Activated CD4-positive, alpha-beta memory T cell treated with anti-CD3 and anti-CD28 coated beads, Interleukin-2, amount 10 ng/mL, durations not matched to agents 7 days and 5 days (primary cell): Measurements from ENCODE around the gene LEPR. TPM values are rescaled to one million over a fixed set of nuclear protein-coding genes. Genes with fewer than 3 reads are reported as not detected.

ENCODE experiments used
- CTCF ChIA-PET: fragments of 350-600 bp; sonication (Branson Sonifier 250); formaldehyde crosslinking; loops from one replicate; lab custom pipeline; 2021; ENCODE audit warnings: antibody characterized with exemption, inconsistent platforms; lab: Charles Lee
- POLR2A ChIA-PET: fragments of 350-600 bp; sonication (Branson Sonifier 250); formaldehyde crosslinking; loops from one replicate; lab custom pipeline; 2021; ENCODE audit warnings: antibody characterized with exemption; lab: Charles Lee
- DNase-seq: peaks from one replicate; pipeline ENCODE4 v3.0.0-alpha.2; 2020
- H3K27ac Mint-ChIP-seq: one replicate; pipeline ENCODE4 v1.8.0; 2021; ENCODE audit warnings: mild to moderate bottlenecking, mixed read lengths
- H3K27me3 Mint-ChIP-seq: one replicate; pipeline ENCODE4 v1.8.0; 2021; ENCODE audit warnings: mixed read lengths
- H3K36me3 Mint-ChIP-seq: one replicate; pipeline ENCODE4 v1.8.0; 2021; ENCODE audit warnings: low read depth, mixed read lengths
- H3K4me1 Mint-ChIP-seq: one replicate; pipeline ENCODE4 v1.8.0; 2021; ENCODE audit warnings: mixed read lengths
- H3K4me3 Mint-ChIP-seq: one replicate; pipeline ENCODE4 v1.8.0; 2021; ENCODE audit warnings: mild to moderate bottlenecking, mixed read lengths
- H3K9me3 Mint-ChIP-seq: one replicate; pipeline ENCODE4 v1.8.0; 2021; ENCODE audit warnings: mixed read lengths
- total RNA-seq, 2 experiments: library from RNA; stranded (reverse); gene quantifications; one replicate each; pipeline ENCODE4 v1.2.3, GENCODE V29; 2021

The LEPR gene
- total RNA-seq, 2 experiments from 2014 or later, result 3.7 to 4.2 TPM

DNA sequence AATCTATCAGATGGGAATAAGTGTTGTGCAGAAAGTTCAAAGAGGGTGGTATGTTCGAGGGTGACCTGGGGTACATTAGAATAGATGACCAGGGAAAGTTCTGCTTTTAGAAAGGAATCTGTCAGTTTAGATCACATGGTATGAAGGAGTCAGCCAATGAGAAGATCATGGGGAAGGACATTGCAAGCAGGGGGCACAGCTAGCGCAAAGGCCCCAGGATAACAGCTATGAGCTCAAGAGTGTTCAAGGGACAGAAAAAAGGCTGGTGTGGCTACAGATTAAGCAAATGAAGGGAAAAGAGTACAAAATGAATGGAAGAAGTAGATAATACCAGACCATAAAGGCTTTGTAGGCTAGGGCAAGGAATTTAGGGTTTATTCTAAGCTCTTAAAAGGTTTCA is 8.6 kb downstream of the LEPR start:
- peaks cover 55% of the 10 kb centered on the region for H3K36me3 Mint-ChIP-seq
- ChIA-PET POLR2A (interaction anchor here (0.7 to 0.9 kb wide), 2 partner anchors 9 to 200 kb away, joined by 3 read pairs; partner anchors contain the start of genes LEPR and LEPROT), CTCF (interaction anchor here (0.6 to 5.4 kb wide), 7 partner anchors 9 to 259 kb away, joined by 3 to 27 read pairs (median 5); partner anchors contain the start of genes LEPR and LEPROT)
- no peak overlapping the region for H3K27ac Mint-ChIP-seq
- H3K27me3 Mint-ChIP-seq, result no peaks in the 10 kb centered on the region
- DNase-seq, result no peak
- no peaks in the 10 kb centered on the region for H3K9me3 Mint-ChIP-seq
- H3K4me1 Mint-ChIP-seq, result peaks cover 52% of the 10 kb centered on the region
- H3K4me3 Mint-ChIP-seq, result no peak overlapping the region

GRCh38 chr1:65429806-65430205 is 9.3 kb downstream of the LEPR start:
- no peak overlapping the region for H3K4me3 Mint-ChIP-seq
- POLR2A ChIA-PET, result interaction anchor here (0.7 kb wide), 1 partner anchor 10 kb away, joined by 3 read pairs; the partner anchor contains the start of genes LEPR and LEPROT
- H3K4me1 Mint-ChIP-seq, result peaks cover 45% of the 10 kb centered on the region
- no peaks in the 10 kb centered on the region for H3K27me3 Mint-ChIP-seq
- peak overlapping the region; percentile 15 for H3K27ac Mint-ChIP-seq
- peaks cover 48% of the 10 kb centered on the region for H3K36me3 Mint-ChIP-seq
- CTCF ChIA-PET, result interaction anchor here (0.6 to 5.4 kb wide), 8 partner anchors 8 to 363 kb away, joined by 3 to 27 read pairs (median 5); partner anchors contain the start of genes LEPR, LEPROT and PDE4B
- H3K9me3 Mint-ChIP-seq, result no peaks in the 10 kb centered on the region
- DNase-seq, result no peak

GRCh38 chr1:65431111-65431705 is 10.7 kb downstream of the LEPR start:
- peaks cover 35% of the 10 kb centered on the region for H3K36me3 Mint-ChIP-seq
- POLR2A ChIA-PET, result interaction anchor here (1.2 kb wide), 1 partner anchor 27 kb away, joined by 4 read pairs; no protein-coding TSS in a partner anchor
- H3K27me3 Mint-ChIP-seq, result no peaks in the 10 kb centered on the region
- no peak overlapping the region for H3K4me3 Mint-ChIP-seq
- H3K4me1 Mint-ChIP-seq, result peaks cover 40% of the 10 kb centered on the region
- CTCF ChIA-PET, result interaction anchor here (0.5 to 5.4 kb wide), 16 partner anchors 9 to 1015 kb away, joined by 3 to 27 read pairs (median 3); partner anchors contain the start of genes LEPR and LEPROT
- DNase-seq, result no peak
- H3K9me3 Mint-ChIP-seq, result no peaks in the 10 kb centered on the region
- no peak overlapping the region for H3K27ac Mint-ChIP-seq

GRCh38 chr1:65432918-65433317 is 12.4 kb downstream of the LEPR start:
- no peak for DNase-seq
- CTCF ChIA-PET, result interaction anchor here (5.4 kb wide), 1 partner anchor 27 kb away, joined by 27 read pairs; no protein-coding TSS in a partner anchor
- Mint-ChIP-seq H3K4me1 (peaks cover 45% of the 10 kb centered on the region), H3K4me3 (no peak overlapping the region), H3K27me3 (no peaks in the 10 kb centered on the region), H3K36me3 (peaks cover 31% of the 10 kb centered on the region), H3K9me3 (no peaks in the 10 kb centered on the region), H3K27ac (no peak overlapping the region)
- POLR2A ChIA-PET, result no interaction called here

- H3K27me3 Mint-ChIP-seq, result no peaks in the 10 kb centered on the region
- H3K4me1 Mint-ChIP-seq, result peaks cover 41% of the 10 kb centered on the region
- H3K27ac Mint-ChIP-seq, result no peak overlapping the region
- POLR2A ChIA-PET, result no interaction called here
- H3K4me3 Mint-ChIP-seq, result no peak overlapping the region
- DNase-seq, result no peak
- H3K36me3 Mint-ChIP-seq, result peaks cover 25% of the 10 kb centered on the region
- CTCF ChIA-PET, result interaction anchor here (5.4 kb wide), 1 partner anchor 25 kb away, joined by 27 read pairs; no protein-coding TSS in a partner anchor
- H3K9me3 Mint-ChIP-seq, result no peaks in the 10 kb centered on the region
Measured at GRCh38 chr1:65434255-65434654, 13.8 kb downstream of the LEPR start.

DNA sequence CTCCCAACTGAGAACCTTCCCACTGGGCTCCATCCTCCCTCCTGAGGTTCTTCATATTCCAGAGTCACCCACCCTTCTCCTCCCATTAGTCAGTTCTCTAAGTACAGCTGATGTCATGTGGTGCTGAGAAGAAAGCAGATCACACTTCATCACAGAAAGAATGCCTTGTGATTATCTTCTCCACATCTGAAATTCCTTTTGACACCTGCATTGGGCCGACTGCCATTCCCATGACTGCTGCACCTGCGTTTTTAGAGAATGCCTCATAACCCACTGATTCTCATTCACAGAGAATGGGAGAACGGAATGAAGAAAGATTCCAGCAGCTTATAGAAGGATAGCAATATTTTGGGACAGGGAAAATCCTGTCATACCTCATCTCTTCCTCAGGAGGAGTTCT is 14.3 kb downstream of the LEPR start:
- Mint-ChIP-seq H3K4me1 (peaks cover 39% of the 10 kb centered on the region), H3K9me3 (no peaks in the 10 kb centered on the region), H3K27me3 (no peaks in the 10 kb centered on the region), H3K27ac (no peak overlapping the region), H3K36me3 (peaks cover 23% of the 10 kb centered on the region), H3K4me3 (no peak overlapping the region)
- ChIA-PET CTCF (no interaction called here), POLR2A (no interaction called here)
- no peak for DNase-seq

GRCh38 chr1:65435987-65436386 is 15.5 kb downstream of the LEPR start:
- Mint-ChIP-seq H3K4me3 (no peak overlapping the region), H3K36me3 (peaks cover 14% of the 10 kb centered on the region), H3K27ac (no peak overlapping the region), H3K9me3 (no peaks in the 10 kb centered on the region), H3K4me1 (peaks cover 28% of the 10 kb centered on the region), H3K27me3 (no peaks in the 10 kb centered on the region)
- no peak for DNase-seq
- POLR2A ChIA-PET, result interaction anchor here (0.7 to 1.1 kb wide), 3 partner anchors 14 to 158 kb away, joined by 3 to 4 read pairs (median 3); partner anchors contain the start of genes LEPR and LEPROT
- CTCF ChIA-PET, result interaction anchor here (1.6 kb wide), 1 partner anchor 23 kb away, joined by 7 read pairs; no protein-coding TSS in a partner anchor

- ChIA-PET CTCF (interaction anchor here (1.2 kb wide), 1 partner anchor 8 kb away, joined by 5 read pairs; no protein-coding TSS in a partner anchor), POLR2A (interaction anchor here (0.6 kb wide), 1 partner anchor 409 kb away, joined by 3 read pairs; no protein-coding TSS in a partner anchor)
- no peaks in the 10 kb centered on the region for H3K9me3 Mint-ChIP-seq
- no peak overlapping the region for H3K4me3 Mint-ChIP-seq
- H3K36me3 Mint-ChIP-seq, result peaks cover 9% of the 10 kb centered on the region
- H3K27me3 Mint-ChIP-seq, result no peaks in the 10 kb centered on the region
- DNase-seq, result no peak
- peaks cover 12% of the 10 kb centered on the region for H3K4me1 Mint-ChIP-seq
- H3K27ac Mint-ChIP-seq, result no peak overlapping the region
Measured at GRCh38 chr1:65437616-65438015, 17.1 kb downstream of the LEPR start.

GRCh38 chr1:65440322-65440900 is 19.9 kb downstream of the LEPR start:
- H3K27ac Mint-ChIP-seq, result no peak overlapping the region
- no peaks in the 10 kb centered on the region for H3K9me3 Mint-ChIP-seq
- H3K4me3 Mint-ChIP-seq, result no peak overlapping the region
- peaks cover 5% of the 10 kb centered on the region for H3K36me3 Mint-ChIP-seq
- peaks cover 8% of the 10 kb centered on the region for H3K4me1 Mint-ChIP-seq
- no peaks in the 10 kb centered on the region for H3K27me3 Mint-ChIP-seq
- no peak for DNase-seq
- ChIA-PET POLR2A (interaction anchor here (1.4 kb wide), 1 partner anchor 21 kb away, joined by 3 read pairs; no protein-coding TSS in a partner anchor), CTCF (interaction anchor here (0.8 to 1.8 kb wide), 3 partner anchors 9 to 186 kb away, joined by 3 to 6 read pairs (median 3); no protein-coding TSS in a partner anchor)

GRCh38 chr1:65440915-65441314 is 20.4 kb downstream of the LEPR start:
- peaks cover 8% of the 10 kb centered on the region for H3K4me1 Mint-ChIP-seq
- ChIA-PET CTCF (interaction anchor here (0.8 to 1.8 kb wide), 2 partner anchors 10 to 18 kb away, joined by 6 read pairs; no protein-coding TSS in a partner anchor), POLR2A (interaction anchor here (1.4 kb wide), 1 partner anchor 22 kb away, joined by 3 read pairs; no protein-coding TSS in a partner anchor)
- H3K27me3 Mint-ChIP-seq, result no peaks in the 10 kb centered on the region
- H3K36me3 Mint-ChIP-seq, result peaks cover 5% of the 10 kb centered on the region
- no peaks in the 10 kb centered on the region for H3K9me3 Mint-ChIP-seq
- H3K4me3 Mint-ChIP-seq, result no peak overlapping the region
- no peak overlapping the region for H3K27ac Mint-ChIP-seq
- no peak for DNase-seq

DNA sequence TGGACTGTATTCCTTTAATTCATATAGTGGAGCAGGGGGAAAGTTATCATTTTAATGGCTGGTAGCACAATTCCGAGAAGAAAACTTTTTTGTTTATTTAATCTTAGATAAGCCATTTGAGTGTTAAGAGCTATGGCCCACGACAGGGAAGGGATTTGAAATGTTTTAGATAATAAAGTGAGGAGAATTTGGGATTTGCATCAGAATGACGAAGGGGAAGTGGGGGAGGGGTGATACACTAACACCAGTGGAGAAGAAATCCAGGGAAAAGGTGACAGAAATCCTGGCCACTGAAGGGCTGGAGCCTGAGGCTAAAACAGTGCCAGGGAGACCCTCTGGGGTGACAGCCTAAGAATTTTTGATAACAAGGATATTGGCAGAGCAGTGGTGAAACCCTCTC is 21.0 kb downstream of the LEPR start:
- ChIA-PET CTCF (interaction anchor here (0.8 to 1.8 kb wide), 2 partner anchors 11 to 18 kb away, joined by 6 read pairs; no protein-coding TSS in a partner anchor), POLR2A (interaction anchor here (1.4 kb wide), 1 partner anchor 22 kb away, joined by 3 read pairs; no protein-coding TSS in a partner anchor)
- no peak overlapping the region for H3K27ac Mint-ChIP-seq
- no peaks in the 10 kb centered on the region for H3K9me3 Mint-ChIP-seq
- H3K4me3 Mint-ChIP-seq, result no peak overlapping the region
- H3K4me1 Mint-ChIP-seq, result peaks cover 6% of the 10 kb centered on the region
- no peak for DNase-seq
- no peaks in the 10 kb centered on the region for H3K27me3 Mint-ChIP-seq
- peaks cover 5% of the 10 kb centered on the region for H3K36me3 Mint-ChIP-seq

DNA sequence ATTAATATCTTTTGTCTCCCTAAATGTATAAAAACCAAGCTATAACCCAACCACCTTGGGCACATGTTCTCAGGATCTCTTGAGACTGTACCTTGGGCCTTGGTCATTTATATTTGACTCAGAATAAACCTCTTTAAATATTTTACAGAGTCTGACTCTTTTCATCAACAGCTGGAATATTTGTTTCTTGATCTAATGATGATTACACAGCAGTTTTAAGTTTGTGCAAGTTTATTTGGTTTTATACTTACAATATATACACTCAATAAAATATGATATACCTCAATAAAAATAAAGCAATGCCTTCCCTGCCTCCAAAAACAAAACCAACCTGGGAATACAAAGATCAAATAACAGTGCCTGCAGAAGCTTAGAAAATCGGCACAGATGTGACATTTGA is 22.0 kb downstream of the LEPR start:
- Mint-ChIP-seq H3K27me3 (no peaks in the 10 kb centered on the region), H3K9me3 (no peaks in the 10 kb centered on the region), H3K4me3 (no peak overlapping the region), H3K4me1 (no peaks in the 10 kb centered on the region), H3K27ac (no peak overlapping the region), H3K36me3 (peaks cover 2% of the 10 kb centered on the region)
- no peak for DNase-seq
- POLR2A ChIA-PET, result no interaction called here
- CTCF ChIA-PET, result interaction anchor here (0.9 kb wide), 1 partner anchor 11 kb away, joined by 3 read pairs; no protein-coding TSS in a partner anchor
